HG03025 (cell line): ENCODE data around the gene PCDH15.

Source experiments
- ATAC-seq: cut with Tn5 transposase; IDR thresholded peaks from one replicate; pipeline ENCODE4 v1.9.1; 2021; ENCODE audit warnings: mild to moderate bottlenecking, moderate library complexity; ENCODE audit not compliant: unreplicated experiment, low FRiP score

PCDH15 gene

GRCh38 chr10:53765311-53765710 is 1035.7 kb downstream of the PCDH15 start:
- ATAC-seq, result no peak

GRCh38 chr10:53754596-53755250 is 1046.3 kb downstream of the PCDH15 start:
- no peak for ATAC-seq
